A549 treated with DMSO at 1 μM for 4 hours (cell line): ENCODE measurements around the gene CHCHD6. TPM values are rescaled to one million over a fixed set of nuclear protein-coding genes. Genes with fewer than 3 reads are reported as not detected.

Experiments
- total RNA-seq: library from RNA; stranded (reverse); fragments of 200-300 nt; extraction: Qiagen RNA extraction; gene quantifications from 5 replicates; pipeline ENCODE4 v1.2.3, GENCODE V29; 2022; ENCODE audit warnings: low read depth

Gene CHCHD6
- 17.8 to 20.2 TPM (median 19.8 TPM) in 5 replicates for total RNA-seq

GRCh38 chr3:126703512-126704493, at the start of gene CHCHD6:
TSS of gene CHCHD6 (plus strand) at chr3:126704240. CDS start at chr3:126704313, 73 bp downstream.

GRCh38 chr3:126654571-126655383, 49.3 kb upstream of the CHCHD6 start, which contains the start of gene TXNRD3:
TSS of gene TXNRD3 (minus strand) at chr3:126655124.

GRCh38 chr3:126982471-126983175, 278.6 kb downstream of the CHCHD6 start, which contains the start of gene PLXNA1:
TSS of gene PLXNA1 (plus strand) at chr3:126983115. CDS start at chr3:126988594, 5,479 bp downstream.

Other genes with a start within 250 kb of the CHCHD6 start
- gene ZXDC, start 228.3 kb upstream of the CHCHD6 start, total RNA-seq = 6.8 to 9.2 TPM (median 8.3 TPM) in 5 replicates
- not detected in 5 replicates for gene UROC1, start 186.5 kb upstream of the CHCHD6 start, total RNA-seq
- 0.25 to 1.0 TPM (median 0.67 TPM) in 5 replicates for gene CHST13, start 180.1 kb upstream of the CHCHD6 start, total RNA-seq
- not detected in 5 replicates for gene C3orf22, start 145.3 kb upstream of the CHCHD6 start, total RNA-seq
- 5.3 to 8.5 TPM (median 7.4 TPM) in 5 replicates for gene TXNRD3, start 49.1 kb upstream of the CHCHD6 start, total RNA-seq